ENCODE data around the gene ABCG8. TPM values are rescaled to one million over a fixed set of nuclear protein-coding genes. Genes with fewer than 3 reads are reported as not detected.
A peak's percentile ranks its signal among the peaks of the same experiment; 100 is the strongest.

ABCG8 gene
- total RNA-seq, 3 donors from 2014 or later = 0.15 TPM; not detected in 2

DNA sequence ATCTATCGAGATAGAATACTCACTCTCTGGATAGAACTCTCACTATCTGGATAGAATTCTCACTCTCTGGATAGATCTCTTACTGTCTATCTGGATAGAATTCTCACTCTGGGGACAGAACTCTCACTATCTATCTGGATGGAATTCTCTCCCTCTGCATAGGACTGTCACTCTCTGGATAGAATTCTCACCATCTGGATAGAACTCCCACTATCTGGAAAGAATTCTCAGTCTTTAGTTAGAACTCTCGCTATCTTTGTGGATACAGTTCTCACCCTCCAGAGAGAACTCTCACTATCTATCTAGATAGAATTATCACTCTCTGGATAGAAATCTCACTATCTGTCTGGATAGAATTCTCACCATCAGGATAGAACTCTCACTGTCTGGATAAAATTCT, 16.5 kb downstream of the ABCG8 start:
- Histone ChIP-seq H3K4me3 (no peak overlapping the region), H3K36me3 (no peaks in the 10 kb centered on the region), H3K9me3 (no peaks in the 10 kb centered on the region), H3K27me3 (peaks cover 0 to 39% of the 10 kb centered on the region in 2 donors), H3K27ac (no peak overlapping the region), H3K4me1 (no peaks in the 10 kb centered on the region)
- no peak for TF ChIP-seq POLR2AphosphoS5 (IDR thresholded peaks at IDR 0.05)
- TF ChIP-seq, protein P1, sequence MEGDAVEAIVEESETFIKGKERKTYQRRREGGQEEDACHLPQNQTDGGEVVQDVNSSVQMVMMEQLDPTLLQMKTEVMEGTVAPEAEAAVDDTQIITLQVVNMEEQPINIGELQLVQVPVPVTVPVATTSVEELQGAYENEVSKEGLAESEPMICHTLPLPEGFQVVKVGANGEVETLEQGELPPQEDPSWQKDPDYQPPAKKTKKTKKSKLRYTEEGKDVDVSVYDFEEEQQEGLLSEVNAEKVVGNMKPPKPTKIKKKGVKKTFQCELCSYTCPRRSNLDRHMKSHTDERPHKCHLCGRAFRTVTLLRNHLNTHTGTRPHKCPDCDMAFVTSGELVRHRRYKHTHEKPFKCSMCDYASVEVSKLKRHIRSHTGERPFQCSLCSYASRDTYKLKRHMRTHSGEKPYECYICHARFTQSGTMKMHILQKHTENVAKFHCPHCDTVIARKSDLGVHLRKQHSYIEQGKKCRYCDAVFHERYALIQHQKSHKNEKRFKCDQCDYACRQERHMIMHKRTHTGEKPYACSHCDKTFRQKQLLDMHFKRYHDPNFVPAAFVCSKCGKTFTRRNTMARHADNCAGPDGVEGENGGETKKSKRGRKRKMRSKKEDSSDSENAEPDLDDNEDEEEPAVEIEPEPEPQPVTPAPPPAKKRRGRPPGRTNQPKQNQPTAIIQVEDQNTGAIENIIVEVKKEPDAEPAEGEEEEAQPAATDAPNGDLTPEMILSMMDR (IDR thresholded peaks at IDR 0.05) = no peak
- no peak for TF ChIP-seq POLR2A (IDR thresholded peaks at IDR 0.05)
- no peak for DNase-seq (ENCODE audit: low spot score in 2 of 2)
- intact Hi-C loops (cut with DNase I; ENCODE audit: low total_unique reads) = no loop called here

DNA sequence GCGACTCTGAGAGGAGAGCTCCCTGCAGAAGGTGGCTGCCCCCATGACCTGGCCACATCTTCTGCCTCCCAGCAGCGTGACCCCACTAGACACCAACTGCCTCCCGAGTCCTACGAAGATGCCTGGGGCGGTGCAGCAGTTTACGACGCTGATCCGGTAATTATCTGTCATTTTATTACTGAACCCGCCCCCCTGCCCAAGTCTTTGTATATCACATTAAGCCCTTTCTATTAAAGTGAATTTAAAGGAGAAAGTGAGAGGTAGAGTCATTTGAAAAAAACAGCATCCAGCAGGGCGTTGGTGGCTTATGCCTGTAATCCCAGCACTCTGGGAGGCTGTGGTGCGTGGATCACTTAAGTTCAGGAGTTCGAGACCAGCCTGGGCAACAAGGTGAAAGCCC, 33.4 kb downstream of the ABCG8 start:
- no peak for TF ChIP-seq POLR2AphosphoS5 (IDR thresholded peaks at IDR 0.05)
- TF ChIP-seq, protein P1 (IDR thresholded peaks at IDR 0.05) = no peak
- no peak for TF ChIP-seq POLR2A (IDR thresholded peaks at IDR 0.05)
- Histone ChIP-seq H3K27me3 (peaks cover 0 to 4% of the 10 kb centered on the region in 2 donors), H3K36me3 (no peaks in the 10 kb centered on the region), H3K9me3 (no peaks in the 10 kb centered on the region), H3K4me1 (no peaks in the 10 kb centered on the region), H3K27ac (no peak overlapping the region), H3K4me3 (no peak overlapping the region)
- intact Hi-C loops (cut with DNase I; ENCODE audit: low total_unique reads) = no loop called here
- DNase-seq (ENCODE audit: low spot score in 2 of 2) = no peak

DNA sequence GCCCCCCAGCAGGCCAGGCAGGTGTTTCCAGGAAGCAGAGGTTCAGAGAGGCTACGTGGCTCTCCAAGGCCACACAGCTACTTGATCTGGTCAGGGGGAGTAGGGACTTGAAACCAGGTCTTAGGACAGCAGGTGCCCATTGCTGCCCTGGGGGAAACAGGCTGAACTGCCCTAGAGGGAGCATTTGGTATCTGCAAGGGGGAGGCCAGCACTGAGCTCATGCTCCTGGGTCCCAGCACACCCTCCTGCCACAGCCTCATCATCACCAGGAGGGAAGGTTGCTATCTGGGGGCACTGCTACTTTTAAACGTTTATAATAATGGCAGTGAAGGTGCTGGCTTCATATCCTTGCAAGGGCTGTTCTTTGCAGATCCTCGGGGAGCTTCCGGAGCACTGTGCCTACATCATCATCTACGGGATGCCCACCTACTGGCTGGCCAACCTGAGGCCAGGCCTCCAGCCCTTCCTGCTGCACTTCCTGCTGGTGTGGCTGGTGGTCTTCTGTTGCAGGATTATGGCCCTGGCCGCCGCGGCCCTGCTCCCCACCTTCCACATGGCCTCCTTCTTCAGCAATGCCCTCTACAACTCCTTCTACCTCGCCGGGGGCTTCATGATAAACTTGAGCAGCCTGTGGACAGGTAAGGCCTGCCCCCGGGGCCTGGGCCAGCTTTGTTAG, 36.1 kb downstream of the ABCG8 start:
- no peaks in the 10 kb centered on the region for H3K4me1 ChIP-seq
- TF ChIP-seq, protein P1 (IDR thresholded peaks at IDR 0.05) = no peak
- TF ChIP-seq POLR2AphosphoS5 (IDR thresholded peaks at IDR 0.05) (no peak), POLR2A (IDR thresholded peaks at IDR 0.05) (no peak)
- H3K27me3 ChIP-seq = peaks cover 0 to 4% of the 10 kb centered on the region in 2 donors
- DNase-seq (ENCODE audit: low spot score in 2 of 2) = no peak
- no peaks in the 10 kb centered on the region for H3K9me3 ChIP-seq
- no peaks in the 10 kb centered on the region for H3K36me3 ChIP-seq
- no peak overlapping the region for H3K27ac ChIP-seq
- intact Hi-C loops (cut with DNase I; ENCODE audit: low total_unique reads) = no loop called here
- H3K4me3 ChIP-seq = no peak overlapping the region

DNA sequence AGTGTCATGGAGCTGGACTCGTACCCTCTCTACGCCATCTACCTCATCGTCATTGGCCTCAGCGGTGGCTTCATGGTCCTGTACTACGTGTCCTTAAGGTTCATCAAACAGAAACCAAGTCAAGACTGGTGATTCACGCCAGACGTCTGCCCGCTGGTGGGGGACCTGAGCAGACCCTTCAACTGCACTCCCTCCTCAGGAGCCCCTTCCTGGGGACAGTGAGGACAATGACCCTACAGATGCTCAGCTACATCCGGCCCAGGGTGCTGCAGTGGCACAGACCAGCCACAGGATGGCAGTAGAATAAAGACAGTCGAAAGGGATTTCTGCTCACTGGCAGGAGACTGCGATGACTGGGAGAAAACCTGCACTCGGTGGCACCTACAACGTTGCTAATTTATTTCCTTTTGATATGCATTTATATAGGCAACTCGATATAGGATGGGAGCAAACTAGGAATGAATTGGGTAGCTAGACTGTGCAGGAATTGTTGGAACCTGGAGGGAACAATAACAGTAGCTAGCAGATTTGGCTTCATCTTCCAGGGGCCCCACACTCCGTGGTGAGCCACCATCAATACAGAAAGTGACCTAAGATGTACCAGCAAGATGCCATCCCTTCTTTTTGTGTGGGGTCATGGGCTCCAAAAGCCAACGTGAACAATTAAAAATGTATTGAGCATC, 39.2 kb downstream of the ABCG8 start:
- H3K27me3 ChIP-seq = peaks cover 0 to 4% of the 10 kb centered on the region in 2 donors
- no peak for TF ChIP-seq POLR2A (IDR thresholded peaks at IDR 0.05)
- TF ChIP-seq, protein P1 (IDR thresholded peaks at IDR 0.05) = peak; percentile 45 to 75 (median 67)
- peak in 1 of 2 donors; percentile 72 for DNase-seq (ENCODE audit: low spot score in 2 of 2)
- H3K4me3 ChIP-seq = no peak overlapping the region
- no peaks in the 10 kb centered on the region for H3K9me3 ChIP-seq
- H3K36me3 ChIP-seq = no peaks in the 10 kb centered on the region
- no peak overlapping the region for H3K27ac ChIP-seq
- H3K4me1 ChIP-seq = no peaks in the 10 kb centered on the region
- intact Hi-C loops (cut with DNase I; ENCODE audit: low total_unique reads) = no loop called here

DNA sequence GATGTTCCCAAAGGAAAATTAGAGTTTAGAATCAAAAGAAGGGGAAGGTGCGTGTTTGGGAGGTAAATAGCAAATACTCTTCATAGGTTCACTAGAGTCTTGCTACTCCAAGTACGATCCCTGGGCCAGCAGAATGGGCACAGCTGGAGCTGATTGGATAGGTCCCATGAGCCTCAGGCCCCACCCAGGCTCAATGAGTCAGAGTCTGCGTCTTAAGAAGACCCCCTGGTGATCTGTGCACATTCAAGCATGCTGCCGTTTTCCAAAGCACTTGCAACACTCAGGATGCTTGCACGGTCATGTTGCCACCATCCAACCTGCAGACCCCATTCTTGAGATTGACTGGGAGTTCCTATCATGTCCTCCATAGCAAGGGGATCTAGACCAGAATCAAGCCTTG, 40.5 kb downstream of the ABCG8 start:
- H3K36me3 ChIP-seq = no peaks in the 10 kb centered on the region
- H3K4me3 ChIP-seq = no peak overlapping the region
- DNase-seq (ENCODE audit: low spot score in 2 of 2) = no peak
- H3K27ac ChIP-seq = no peak overlapping the region
- intact Hi-C loops (cut with DNase I; ENCODE audit: low total_unique reads) = no loop called here
- H3K27me3 ChIP-seq = peaks cover 0 to 4% of the 10 kb centered on the region in 2 donors
- no peaks in the 10 kb centered on the region for H3K9me3 ChIP-seq
- no peaks in the 10 kb centered on the region for H3K4me1 ChIP-seq
- no peak for TF ChIP-seq POLR2AphosphoS5 (IDR thresholded peaks at IDR 0.05)
- TF ChIP-seq, protein P1 (IDR thresholded peaks at IDR 0.05) = no peak
- no peak for TF ChIP-seq POLR2A (IDR thresholded peaks at IDR 0.05)
